ENCODE results near the gene GMDS. TPM values are rescaled to one million over a fixed set of nuclear protein-coding genes. Genes with fewer than 3 reads are reported as not detected.

GMDS gene
- total and polyA plus RNA-seq, 2 of the 8 experiments (the other 6 are each of a cell fraction or from before 2014, with no cell fraction given): 16.8 to 50.0 TPM

DNA sequence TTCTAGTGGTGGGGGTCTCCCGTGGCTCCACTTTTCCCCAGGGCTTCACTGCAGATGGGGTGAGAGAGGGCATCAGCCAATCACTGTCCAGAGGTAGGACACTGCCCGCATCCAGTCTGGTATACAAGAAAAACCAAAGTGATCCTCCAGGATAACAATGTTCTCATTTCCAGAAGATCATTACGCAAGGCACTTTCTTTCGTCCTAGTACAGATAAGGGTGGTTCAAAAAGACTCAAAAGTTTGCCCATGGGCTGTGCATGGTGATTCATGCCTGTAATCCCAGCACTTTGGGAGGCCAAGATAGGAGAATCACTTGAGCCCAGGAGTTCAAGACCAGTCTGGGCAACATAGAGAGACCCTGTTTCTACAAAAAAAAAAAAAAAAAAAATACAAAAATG is 16.4 kb downstream of the GMDS start (continued):
- TF ChIP-seq, protein P1, sequence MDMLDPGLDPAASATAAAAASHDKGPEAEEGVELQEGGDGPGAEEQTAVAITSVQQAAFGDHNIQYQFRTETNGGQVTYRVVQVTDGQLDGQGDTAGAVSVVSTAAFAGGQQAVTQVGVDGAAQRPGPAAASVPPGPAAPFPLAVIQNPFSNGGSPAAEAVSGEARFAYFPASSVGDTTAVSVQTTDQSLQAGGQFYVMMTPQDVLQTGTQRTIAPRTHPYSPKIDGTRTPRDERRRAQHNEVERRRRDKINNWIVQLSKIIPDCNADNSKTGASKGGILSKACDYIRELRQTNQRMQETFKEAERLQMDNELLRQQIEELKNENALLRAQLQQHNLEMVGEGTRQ (IDR thresholded peaks at IDR 0.05; ENCODE audit: low read length): no peak
- TF ChIP-seq HDAC2 (IDR thresholded peaks at IDR 0.05; ENCODE audit: borderline replicate concordance in 1 of 2, low read depth in 2 of 2, low read length in 2 of 2) (no peak), CBX8 (IDR thresholded peaks at IDR 0.05; ENCODE audit: borderline replicate concordance, low read depth, low read length) (no peak)
